NCI-H2227 treated with DMSO at 0.1 percent for 48 hours (cell line): ENCODE measurements around the gene GPR39.
A peak's percentile ranks its signal among the peaks of the same experiment; 100 is the strongest.

Experiments used
- DNase-seq: peaks from one replicate; lab custom pipeline; 2025; lab: John Stamatoyannopoulos, UW

The GPR39 gene

DNA sequence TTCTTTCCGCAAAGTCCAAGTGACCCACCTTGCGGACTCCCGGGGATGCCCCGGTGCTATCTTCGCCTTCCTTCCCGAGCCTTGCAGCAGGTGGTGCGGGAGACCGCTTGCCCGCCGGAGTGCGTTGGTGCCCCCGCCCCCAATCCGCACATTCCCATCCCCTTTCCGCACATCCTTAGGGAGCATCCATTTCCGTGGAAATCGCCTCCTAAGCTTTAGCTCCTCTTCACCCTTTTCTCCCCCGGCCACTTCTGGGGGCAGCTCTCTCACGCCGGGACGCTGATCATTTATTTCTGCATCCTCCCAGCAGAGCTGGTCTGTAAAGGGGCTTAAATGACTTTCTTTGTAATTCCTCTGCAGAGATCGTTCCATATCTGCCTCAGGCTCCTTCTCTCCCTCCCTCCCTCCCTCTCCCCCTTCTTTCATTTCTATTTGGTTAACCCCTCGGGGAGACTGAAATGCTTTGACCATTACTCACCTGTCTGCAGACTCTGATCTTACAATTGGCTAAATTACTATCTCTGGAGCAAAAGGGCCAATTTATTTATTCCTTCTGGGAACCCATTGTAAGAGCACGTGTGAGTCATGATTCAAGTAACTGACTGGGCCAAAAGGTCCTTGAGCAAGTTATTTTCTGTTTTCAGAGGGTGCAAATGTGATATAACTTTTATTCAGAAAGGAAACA lies 254.7 kb downstream of the GPR39 start:
- peak; percentile 96 for DNase-seq

DNA sequence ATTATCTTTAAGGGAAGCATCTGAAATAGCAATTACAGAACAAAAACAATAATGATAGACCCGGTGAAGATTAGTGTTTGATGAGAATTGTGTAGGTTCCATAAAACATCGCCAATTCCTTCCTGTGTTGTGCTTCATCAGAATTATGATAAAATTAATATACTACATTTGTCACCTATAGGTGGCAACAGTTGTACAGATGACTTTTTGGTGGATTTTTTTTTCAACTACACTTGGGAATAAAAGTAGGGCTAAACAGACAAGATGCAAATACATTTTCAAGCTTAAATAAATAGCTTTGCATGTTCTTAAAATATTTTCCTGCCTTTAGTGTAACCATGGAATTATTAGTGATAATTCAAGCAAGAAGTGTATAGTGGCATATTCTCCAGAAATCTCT lies 260.4 kb downstream of the GPR39 start:
- DNase-seq, result no peak

DNA sequence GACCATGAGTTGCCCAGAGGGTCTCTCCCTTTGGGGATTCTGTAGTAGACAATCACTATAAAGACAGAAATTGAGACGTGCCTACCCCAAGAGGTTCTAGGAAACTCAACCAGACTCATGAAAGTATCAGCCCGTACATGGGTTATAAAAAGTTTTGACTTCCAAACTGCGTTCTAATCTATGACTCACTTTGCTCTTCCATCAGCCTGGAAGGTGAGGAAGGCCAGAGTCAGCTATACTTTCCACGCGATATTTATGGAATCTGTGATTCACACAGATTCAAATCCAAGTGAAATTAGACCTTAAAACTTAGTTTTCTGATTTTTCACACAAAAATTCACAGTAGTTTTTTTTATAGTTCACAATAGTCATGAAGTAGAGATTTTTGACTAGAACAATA lies 261.1 kb downstream of the GPR39 start:
- DNase-seq, result no peak

DNA sequence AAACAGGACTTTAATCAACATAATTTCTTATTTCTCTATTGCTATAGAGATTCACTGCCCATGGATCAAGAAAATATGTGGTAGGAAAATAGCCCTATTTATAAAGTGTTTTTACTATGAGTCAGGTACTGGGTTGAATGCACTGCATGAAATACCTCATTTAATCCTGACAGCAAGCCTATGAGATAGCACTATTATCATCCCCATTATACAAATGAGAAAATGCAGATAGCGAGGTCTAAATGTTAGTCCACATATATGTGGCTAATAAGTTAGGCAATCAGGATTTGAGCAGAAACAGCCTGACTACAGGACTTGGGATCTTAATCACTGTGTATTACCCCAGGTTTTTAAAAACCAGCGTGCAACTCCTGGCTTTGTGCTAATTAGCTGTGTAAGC lies 261.9 kb downstream of the GPR39 start:
- no peak for DNase-seq

DNA sequence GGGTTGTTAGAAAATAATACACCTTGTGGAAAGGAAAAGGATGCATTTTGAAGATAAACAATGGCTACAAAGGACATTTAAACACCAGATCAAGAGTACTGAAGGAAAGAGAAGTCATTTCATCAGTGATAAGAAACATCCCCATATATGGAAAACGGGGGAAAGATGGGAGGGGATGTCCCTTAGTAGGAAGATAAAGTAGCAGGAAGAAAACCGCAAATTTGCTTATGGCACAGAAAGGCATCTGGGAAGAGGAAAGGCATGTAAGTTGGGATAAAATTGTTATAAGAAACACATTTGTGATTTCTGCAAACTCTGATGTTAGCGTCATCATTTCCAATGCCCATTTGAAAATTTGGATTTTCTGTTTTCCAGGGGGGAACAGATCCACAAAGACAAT lies 263.9 kb downstream of the GPR39 start:
- no peak for DNase-seq

DNA sequence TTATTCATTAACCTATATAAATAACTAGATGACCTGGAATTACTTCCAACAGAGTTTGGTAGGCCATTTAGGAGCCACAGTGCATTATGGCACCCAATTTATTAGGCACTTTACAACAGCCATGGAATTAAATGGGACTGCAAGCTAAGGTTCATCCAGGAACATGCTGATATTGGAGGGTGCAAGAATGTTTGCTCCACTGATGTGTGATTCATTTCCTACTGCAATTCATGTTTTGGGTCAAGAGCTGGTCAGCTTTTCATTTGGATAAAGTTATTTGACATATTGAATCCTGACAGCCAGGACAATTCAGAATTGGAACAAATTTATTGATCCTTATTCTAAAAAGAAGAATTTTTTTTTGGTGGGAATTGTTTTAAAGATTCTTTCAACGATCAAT lies 265.2 kb downstream of the GPR39 start:
- DNase-seq, result no peak

DNA sequence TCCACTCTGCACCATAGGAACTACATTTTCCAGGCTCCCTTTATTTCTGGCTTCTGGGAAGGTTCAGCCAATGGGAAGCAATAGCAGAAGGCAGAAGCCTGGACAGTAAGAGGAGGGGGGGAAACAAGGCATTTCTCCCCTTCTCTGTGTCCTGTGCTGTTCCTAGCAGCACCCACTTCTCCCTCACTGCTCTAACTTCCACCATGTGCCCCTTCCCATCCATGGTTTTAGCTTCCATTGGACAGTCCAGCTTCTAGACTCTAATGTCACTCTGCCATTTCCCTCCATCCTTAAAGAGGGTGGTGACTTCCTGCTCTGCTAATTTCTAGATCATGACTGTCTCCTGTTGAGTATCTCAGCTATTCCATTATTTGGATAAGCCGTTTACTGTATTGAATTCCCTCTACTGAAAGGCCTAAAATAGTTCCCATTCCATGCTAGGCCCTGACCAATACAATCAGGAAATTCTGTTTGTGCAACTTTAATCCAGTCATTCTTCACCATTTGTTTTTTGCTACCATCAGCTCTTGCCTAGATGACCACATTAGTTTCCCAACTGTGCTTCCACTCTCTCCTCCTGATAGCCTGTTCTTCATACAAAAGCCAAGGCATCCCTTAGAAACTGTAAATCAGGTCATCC lies 274.2 kb downstream of the GPR39 start:
- no peak for DNase-seq

DNA sequence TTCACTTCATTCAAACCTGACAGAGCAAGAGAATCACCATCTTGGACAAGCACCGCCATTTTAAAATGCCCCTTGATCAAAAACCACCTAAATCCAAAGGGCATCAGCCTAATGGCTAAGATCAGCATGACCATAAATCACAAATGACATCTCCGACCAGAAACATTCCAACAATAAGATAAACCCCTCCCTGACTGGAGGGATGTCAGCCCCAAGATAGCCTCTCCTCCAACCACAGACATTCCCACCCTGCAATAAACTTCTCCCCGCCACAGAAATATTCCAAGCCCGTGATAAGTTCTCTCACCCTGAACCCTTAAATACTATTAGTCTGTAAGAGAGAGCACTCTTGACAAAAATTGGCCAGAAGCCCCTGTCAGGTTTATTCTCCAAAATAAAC lies 275.0 kb downstream of the GPR39 start:
- DNase-seq, result no peak

DNA sequence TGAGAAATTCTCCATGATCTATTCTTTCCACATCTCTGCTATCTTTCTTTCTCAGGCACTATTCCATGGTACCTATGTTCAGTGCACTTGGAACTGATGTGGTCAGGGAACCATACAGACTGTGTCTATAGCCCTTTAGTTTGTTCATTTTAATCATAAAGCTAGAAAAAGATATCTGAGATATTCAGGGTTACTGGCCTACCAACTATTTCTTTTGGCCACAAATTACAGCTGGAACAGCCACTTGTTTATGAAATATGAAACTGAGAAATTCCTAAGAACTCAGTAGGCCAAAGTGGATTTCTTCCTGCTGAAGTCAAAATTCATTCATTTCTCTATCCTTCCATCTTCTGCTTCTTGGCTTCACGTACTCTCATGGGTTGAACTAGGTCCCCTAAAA lies 276.2 kb downstream of the GPR39 start:
- DNase-seq, result no peak
